NCI-H2107 (cell line): ENCODE data around the gene NADSYN1.
"Not testable (repeated sequence)": the region's sequence is repeated elsewhere in the genome, so short reads cannot be mapped to it uniquely, and the experiment has no call there.

Source experiments
- DNase-seq: peaks from one replicate; lab custom pipeline; 2025; lab: John Stamatoyannopoulos, UW

The NADSYN1 gene

DNA sequence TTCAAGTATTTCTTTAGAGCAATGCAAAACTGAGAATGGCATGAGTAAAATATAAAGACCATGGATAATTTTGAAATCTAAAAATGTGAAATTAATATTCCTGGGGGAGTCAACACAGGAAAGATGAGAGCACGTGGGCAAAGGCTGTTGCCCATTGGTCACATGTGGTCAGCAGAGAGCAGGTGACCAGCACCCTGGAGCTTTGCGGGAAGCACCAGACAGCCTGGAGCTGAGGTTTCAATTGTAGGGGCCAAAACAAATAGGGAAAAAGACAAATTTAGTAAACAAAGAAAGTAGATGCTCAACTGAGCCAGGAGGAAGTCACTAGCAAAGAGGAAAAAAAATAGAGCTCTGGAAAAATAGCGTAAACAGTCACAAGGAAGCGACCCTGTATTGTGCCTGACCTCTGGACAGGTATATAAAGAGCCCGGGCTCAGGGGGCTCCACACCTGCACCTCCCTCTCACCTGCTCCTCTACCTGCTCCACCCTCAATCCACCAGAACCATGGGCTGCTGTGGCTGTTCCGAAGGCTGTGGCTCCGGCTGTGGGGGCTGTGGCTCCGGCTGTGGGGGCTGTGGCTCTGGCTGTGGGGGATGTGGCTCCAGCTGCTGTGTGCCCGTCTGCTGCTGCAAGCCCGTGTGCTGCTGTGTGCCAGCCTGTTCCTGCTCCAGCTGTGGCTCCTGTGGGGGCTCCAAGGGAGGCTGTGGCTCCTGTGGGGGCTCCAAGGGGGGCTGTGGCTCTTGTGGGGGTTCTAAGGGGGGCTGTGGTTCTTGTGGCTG, 74.0 kb downstream of the NADSYN1 start, which contains the start of gene KRTAP5-7:
TSS of gene KRTAP5-7 (plus strand) at position 472 of the 780 bp plus-strand sequence. CDS start at position 506, 34 bp downstream.
- DNase-seq: not testable (repeated sequence)

DNA sequence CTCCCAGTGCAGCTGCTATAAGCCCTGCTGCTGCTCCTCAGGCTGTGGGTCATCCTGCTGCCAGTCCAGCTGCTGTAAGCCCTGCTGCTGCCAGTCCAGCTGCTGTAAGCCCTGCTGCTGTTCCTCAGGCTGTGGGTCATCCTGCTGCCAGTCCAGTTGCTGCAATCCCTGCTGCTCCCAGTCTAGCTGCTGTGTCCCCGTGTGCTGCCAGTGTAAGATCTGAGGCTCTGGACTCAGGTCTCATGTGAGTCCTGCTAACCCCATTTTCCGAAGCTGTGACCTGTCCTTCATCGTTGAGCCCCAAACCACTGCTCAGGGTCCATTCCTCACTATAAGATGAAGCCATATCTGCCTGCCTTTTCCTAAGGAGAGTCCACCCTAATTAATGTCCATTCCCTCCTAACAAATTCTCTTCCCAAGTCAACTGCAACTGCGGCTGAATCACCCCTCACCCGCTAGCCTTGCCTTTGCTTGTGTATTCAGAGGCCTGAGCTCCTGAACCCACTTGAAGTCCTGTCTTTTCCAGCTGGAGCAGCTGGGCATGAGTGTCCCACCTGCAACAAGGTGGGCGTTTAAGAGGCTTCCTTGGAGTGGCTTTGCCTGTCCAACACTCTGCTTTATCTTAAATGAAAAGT, 74.7 kb downstream of the NADSYN1 start:
- DNase-seq: no peak

- no peak for DNase-seq
Measured at GRCh38 chr11:71530602-71531001, 77.6 kb downstream of the NADSYN1 start.

DNA sequence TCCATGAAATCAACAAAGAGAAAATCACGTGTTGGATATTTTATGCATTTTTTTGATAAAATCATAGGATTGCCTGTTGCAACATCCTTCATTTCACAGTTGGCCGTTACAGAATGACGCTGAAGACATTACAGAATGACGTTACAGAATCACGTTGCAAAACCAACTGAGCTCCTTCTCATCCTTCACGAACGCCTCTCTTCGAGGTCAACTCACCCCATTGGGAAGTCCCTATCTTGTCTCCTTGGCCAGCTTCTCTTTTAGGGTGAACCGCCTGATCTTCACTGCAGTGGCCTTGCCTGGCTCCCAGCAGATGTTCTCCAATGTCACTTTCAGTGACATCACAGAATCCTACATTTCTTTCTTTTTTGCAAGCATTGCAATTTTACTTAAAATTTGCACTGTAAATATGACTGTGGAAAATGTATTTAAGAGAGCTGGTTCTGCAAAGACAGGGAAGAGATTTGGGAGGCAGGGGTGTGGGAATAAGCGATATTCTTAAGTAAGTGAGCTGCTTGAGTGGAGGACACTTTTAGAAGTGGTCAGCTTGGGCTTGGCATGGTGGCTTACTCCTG, 79.1 kb downstream of the NADSYN1 start:
- DNase-seq: no peak

DNA sequence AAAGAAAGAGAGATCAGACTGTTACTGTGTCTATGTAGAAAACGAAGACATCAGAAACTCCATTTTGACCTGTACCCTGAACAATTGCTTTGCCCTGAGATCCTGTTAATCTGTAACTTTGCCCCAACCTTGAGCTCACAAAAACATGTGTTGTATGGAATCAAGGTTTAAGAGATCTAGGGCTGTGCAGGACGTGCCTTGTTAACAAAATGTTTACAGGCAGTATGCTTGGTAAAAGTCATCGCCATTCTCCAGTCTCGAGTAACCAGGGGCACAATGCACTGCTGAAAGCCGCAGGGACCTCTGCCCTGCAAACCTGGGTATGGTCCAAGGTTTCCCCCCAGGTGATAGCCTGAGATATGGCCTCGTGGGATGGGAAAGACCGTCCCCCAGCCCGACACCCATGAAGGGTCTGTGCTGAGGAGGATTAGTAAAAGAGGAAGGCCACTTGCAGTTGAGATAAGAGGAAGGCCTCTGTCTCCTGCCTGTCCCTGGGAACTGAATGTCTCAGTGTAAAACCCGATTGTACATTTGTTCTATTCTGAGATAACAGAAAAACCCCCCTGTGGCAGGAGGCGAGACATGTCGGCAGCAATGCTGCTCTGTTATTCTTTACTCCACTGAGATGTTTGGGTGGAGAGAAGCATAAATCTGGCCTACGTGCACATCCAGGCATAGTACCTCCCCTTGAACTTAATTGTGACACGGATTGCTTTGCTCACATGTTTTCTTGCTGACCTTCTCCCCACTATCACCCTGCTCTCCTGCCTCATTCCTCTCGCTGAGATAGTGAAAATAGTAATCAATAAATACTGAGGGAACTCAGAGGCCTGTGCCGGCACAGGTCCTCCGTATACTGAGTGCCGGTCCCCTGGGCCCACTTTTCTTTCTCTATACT, 82.0 kb downstream of the NADSYN1 start:
- not testable (repeated sequence) for DNase-seq

DNA sequence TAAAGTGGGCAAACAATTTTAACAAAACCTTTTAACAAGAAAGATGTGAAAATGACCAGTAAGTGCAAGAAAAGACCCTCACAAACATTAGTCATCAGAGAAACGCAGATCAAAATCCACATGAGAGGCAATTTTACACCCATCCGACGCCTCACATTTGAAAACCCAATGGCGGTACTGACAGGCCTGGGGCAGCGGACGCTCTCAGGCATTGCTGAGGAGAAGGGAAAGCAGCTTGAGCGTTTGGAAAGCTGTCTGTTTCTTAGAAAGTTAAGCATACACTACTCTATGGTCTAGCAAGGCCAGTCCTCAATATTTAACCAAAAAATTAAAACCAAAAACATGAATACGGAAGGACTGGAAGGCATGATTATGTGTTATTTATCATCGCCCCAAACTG, 82.8 kb downstream of the NADSYN1 start:
- DNase-seq: no peak

DNA sequence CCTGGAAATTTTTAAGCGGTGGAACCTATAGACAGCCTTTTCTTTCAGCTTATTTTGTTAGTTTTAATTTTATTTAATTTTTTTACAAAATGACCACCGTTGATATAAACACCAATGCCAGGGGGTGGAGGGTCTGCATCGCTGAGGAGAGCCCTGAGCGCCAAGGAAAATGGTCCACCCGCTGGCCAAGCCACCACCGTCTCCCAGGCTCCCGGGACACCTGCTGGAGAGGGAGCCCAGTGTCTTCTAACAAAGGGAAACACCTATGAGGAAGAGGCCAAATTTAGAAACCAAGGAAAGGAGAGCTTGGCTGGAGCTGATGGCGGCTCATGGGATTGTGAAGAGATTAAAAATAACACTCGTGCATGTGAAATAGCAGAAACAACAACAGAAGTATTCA, 84.5 kb downstream of the NADSYN1 start:
- DNase-seq: no peak

- DNase-seq: not testable (repeated sequence)
Measured at GRCh38 chr11:71537977-71538665, 85.1 kb downstream of the NADSYN1 start, which contains the start of gene KRTAP5-8. Gene KRTAP5-8, plus strand, starts transcription at chr11:71538025. Its CDS starts 31 bp downstream, at chr11:71538056.

DNA sequence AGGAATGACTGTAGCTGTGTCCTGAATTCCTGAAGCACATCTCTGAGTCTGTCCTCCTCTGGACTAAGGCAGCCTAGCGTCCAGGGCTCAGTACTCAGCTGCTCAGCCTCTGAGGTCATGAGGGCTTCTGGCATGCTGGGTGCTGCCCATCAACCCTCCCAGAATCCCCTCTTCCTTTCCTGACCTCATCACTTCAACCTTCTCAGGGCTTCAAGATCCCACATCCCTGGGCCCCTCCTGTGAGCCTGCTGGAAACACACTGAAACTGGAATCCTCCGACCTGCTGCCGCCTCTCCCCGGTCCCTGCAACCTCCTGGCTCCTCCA, 85.6 kb downstream of the NADSYN1 start:
- no peak for DNase-seq

- no peak for DNase-seq
Measured at GRCh38 chr11:71539017-71539416, 86.0 kb downstream of the NADSYN1 start.

DNA sequence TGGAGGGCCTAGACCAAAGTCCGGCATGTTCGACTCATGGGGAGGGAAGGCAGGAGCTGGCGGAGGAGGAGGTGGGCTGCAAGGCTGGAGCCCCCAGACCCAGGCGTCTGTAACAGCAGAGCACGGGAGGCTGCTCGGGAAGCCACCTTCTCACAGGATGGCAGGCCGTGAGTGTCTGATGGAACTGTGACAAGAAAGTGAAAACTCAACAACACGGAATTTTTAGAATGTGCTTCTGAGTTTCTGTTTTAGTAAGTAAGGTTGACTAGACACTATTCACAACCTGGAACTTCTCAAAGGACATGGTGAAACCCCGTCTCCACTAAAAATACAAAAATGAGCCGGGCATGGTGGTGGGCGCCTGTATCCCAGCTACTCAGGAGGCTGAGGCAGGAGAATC, 87.0 kb downstream of the NADSYN1 start:
- not testable (repeated sequence) for DNase-seq

DNA sequence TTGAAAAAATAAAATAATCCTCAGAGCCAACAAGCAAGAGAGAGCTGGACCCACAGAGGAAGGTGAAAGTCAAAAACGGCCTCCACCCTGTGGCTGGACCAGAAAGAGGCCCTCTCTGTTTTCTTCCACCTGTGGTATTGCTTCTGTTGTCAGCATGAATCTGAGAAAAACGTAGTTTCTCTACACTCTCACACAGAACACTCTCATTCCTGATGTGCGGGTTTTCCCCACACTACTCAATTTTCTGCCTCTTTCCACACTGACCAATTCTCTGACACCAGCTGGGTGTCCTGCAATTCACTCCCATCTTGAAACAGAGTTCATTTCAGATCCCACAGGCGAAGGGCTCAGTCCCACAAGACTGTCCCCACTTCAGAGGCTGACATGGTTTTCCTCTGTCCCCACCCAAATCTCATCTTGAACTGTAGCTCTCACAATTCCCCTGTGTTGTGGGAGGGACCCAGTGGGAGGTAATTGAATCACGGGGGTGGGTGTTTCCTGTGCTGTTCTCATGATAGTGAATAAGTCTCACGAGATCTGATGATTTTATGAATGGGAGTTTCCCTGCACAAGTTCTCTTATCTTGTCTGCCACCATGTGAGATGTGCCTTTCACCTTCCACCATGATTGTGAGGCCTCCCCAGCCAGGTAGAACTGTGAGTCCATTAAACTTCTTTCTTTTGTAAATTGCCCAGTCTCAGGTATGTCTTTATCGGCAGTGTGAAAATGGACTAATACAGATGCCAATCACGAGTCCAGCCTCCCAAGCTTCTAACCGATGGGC, 87.7 kb downstream of the NADSYN1 start:
- DNase-seq: not testable (repeated sequence)

- DNase-seq: no peak
Measured at GRCh38 chr11:71542382-71542781, 89.4 kb downstream of the NADSYN1 start.

DNA sequence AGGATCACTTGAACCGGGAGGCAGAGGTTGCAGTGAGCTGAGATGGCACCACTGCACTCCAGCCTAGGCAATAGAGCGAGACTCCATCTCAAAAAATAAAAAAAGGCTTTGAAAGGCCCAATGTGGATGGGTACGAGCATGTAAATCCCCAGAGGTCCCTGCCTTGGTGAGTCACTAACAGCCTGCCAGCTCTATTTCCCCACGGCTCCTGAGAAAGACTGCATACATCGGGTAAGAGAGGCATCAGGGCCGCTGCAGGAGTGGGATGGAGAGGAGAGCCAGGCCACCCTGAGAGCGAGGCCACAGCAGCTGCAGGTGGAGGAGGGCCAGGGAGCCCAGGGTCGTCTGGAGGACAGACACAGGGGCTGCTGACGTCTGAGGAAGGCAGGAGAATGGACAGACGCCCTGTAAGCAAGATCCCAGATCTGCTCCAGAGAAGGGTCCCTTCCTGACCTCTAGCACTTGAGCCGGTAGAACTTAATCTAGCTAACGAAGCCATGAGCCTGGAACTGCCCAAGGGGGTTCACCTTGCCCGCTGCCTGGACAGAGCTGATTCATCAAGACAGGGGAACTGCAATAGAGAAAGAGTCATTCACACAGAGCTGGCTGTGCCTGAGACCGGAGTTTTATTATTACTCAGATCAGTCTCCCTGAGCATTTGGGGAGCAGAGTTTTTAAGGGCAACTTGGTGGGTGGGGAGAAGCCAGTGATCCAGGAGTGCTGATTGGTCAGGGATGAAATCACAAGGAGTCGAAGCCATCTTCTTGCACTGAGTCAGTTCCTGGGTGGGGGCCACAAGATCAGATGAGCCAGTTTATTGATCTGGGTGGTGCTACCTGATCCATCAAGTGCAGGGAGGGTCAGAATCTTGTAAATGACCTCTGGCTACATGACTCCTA, 90.1 kb downstream of the NADSYN1 start:
- DNase-seq: no peak

DNA sequence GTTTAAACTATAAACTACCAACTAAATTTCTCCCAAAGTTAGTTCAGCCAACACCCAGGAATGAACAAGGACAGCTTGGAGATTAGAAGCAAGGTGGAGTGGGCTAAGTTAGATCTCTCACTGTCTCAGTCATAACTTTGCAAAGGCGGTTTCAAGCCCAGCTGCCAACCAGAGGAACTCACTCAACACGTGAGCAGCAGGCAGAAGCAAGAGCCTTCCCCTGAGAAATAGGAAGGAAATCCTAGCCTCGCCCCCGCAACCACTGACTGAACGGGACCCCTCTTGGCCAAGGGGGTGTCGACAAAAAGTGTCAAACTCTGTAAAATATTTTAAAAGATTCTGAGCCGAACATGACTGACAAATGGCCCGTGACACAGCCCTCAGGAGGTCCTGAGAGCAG, 90.9 kb downstream of the NADSYN1 start:
- no peak for DNase-seq

GRCh38 chr11:71544525-71545214, 91.7 kb downstream of the NADSYN1 start:
- no peak for DNase-seq

GRCh38 chr11:71545405-71545966, 92.5 kb downstream of the NADSYN1 start:
- DNase-seq: no peak

- DNase-seq: no peak
Measured at GRCh38 chr11:71548120-71548519, 95.1 kb downstream of the NADSYN1 start, which contains the start of gene KRTAP5-9. Gene KRTAP5-9, plus strand, starts transcription at chr11:71548420. Its CDS starts 238 bp downstream, at chr11:71548658.
